CD4-positive, alpha-beta T cell (primary cell): ENCODE data around the gene TRERF1. TPM values are rescaled to one million over a fixed set of nuclear protein-coding genes. Genes with fewer than 3 reads are reported as not detected.

Source experiments
- ATAC-seq: fragments of 200-7000 bp; cut with Tn5 transposase; one replicate; pipeline ENCODE4 v1.10.0; 2022; ENCODE audit warnings: mild to moderate bottlenecking; ENCODE audit not compliant: poor library complexity
- CTCF ChIA-PET: fragments of 350-600 bp; sonication (Branson Sonifier 250); formaldehyde crosslinking; loops from one replicate; lab custom pipeline; 2021; ENCODE audit warnings: antibody characterized with exemption, inconsistent platforms; lab: Charles Lee
- POLR2A ChIA-PET: fragments of 350-600 bp; sonication (Branson Sonifier 250); formaldehyde crosslinking; loops from one replicate; lab custom pipeline; 2021; ENCODE audit warnings: antibody characterized with exemption, inconsistent platforms; lab: Charles Lee
- DNase-seq, 14 experiments: peaks; one replicate each; pipeline ENCODE4 v3.0.0-alpha.2; 2013 to 2020; ENCODE audit warnings: mixed read lengths in 2 of 14
- H3K27ac ChIP-seq, 2 donors: one replicate each; pipeline versions ENCODE4 v1.5.1 to v1.7.0; 2013; ENCODE audit warnings: low read length in 2 of 2, low read depth in 1 of 2, mild to moderate bottlenecking in 1 of 2
- H3K27me3 ChIP-seq, 2 experiments: 1 replicate in 1 of 2; 2 replicates in 1 of 2; pipeline versions ENCODE4 v1.6.1 to v1.7.0; 2013; ENCODE audit warnings: low read length in 2 of 2, control low read depth in 1 of 2, mild to moderate bottlenecking in 1 of 2, moderate library complexity in 1 of 2; ENCODE audit not compliant: insufficient read depth in 2 of 2, control insufficient read depth in 1 of 2
- H3K36me3 ChIP-seq: one replicate; pipeline ENCODE4 v1.6.1; 2013; ENCODE audit warnings: low read length, control low read depth; ENCODE audit not compliant: insufficient read depth
- H3K4me1 ChIP-seq: one replicate; pipeline ENCODE4 v1.6.1; 2013; ENCODE audit warnings: low read length, control low read depth; ENCODE audit not compliant: insufficient read depth
- H3K4me3 ChIP-seq: one replicate; pipeline ENCODE4 v1.5.1; 2013; ENCODE audit warnings: mild to moderate bottlenecking, low read length, moderate library complexity
- H3K9me3 ChIP-seq, 2 experiments: 1 replicate in 1 of 2; 2 replicates in 1 of 2; pipeline versions ENCODE4 v1.6.1 to v1.7.0; 2013; ENCODE audit warnings: low read length in 2 of 2, mild to moderate bottlenecking in 2 of 2, control low read depth in 1 of 2, moderate library complexity in 1 of 2; ENCODE audit not compliant: control insufficient read depth in 1 of 2, insufficient read depth in 1 of 2
- H3K27ac Mint-ChIP-seq: one replicate; pipeline ENCODE4 v1.8.0; 2020; ENCODE audit warnings: mixed read lengths
- H3K27me3 Mint-ChIP-seq: one replicate; pipeline ENCODE4 v1.8.0; 2021; ENCODE audit warnings: mixed read lengths
- H3K36me3 Mint-ChIP-seq: one replicate; pipeline ENCODE4 v1.8.0; 2021; ENCODE audit warnings: low read depth, mixed read lengths
- H3K4me1 Mint-ChIP-seq: one replicate; pipeline ENCODE4 v1.8.0; 2021; ENCODE audit warnings: low read depth, mixed read lengths
- H3K4me3 Mint-ChIP-seq: one replicate; pipeline ENCODE4 v1.8.0; 2020; ENCODE audit warnings: mild to moderate bottlenecking, mixed read lengths
- H3K9me3 Mint-ChIP-seq: one replicate; pipeline ENCODE4 v1.8.0; 2020; ENCODE audit warnings: mixed read lengths
- intact Hi-C, 2 experiments: fragments of 100-400 bp; cut with DNase I in 1 of 2; cut with micrococcal nuclease in 1 of 2; formaldehyde crosslinking; loops; one replicate each; pipeline versions ENCODE4 v1.15.1 to v1.9.0; 2023 to 2025; cut with DNase I, micrococcal nuclease
- total RNA-seq, 174 experiments: library from RNA in 2 of 174; stranded (reverse) in 2 of 174; gene quantifications; one replicate each; pipeline ENCODE4 v1.2.3 and lab custom pipeline; 2021 to 2026
- TF ChIP-seq, protein P1 (sequence below): fragments of 200-600 bp; IDR thresholded peaks from one replicate; pipeline ENCODE4 v1.8.0; 2022; ENCODE audit warnings: antibody characterized with exemption, mild to moderate bottlenecking

Gene TRERF1
- total RNA-seq, 2 experiments from 2014 or later: 31.0 to 31.7 TPM

GRCh38 chr6:42175860-42176259 lies 275.9 kb downstream of the TRERF1 start:
- no peak overlapping the region for H3K27ac Mint-ChIP-seq
- ATAC-seq (no peak), DNase-seq (peak in 1 of 14 experiments; percentile 8)
- Histone ChIP-seq H3K4me3 (no peak overlapping the region), H3K27me3 (peaks cover 0 to 2% of the 10 kb centered on the region in 2 experiments), H3K27ac (no peak overlapping the region), H3K36me3 (no peaks in the 10 kb centered on the region), H3K9me3 (no peaks in the 10 kb centered on the region), H3K4me1 (peaks cover 8% of the 10 kb centered on the region)
- H3K27me3 Mint-ChIP-seq: peaks cover 10% of the 10 kb centered on the region
- no peaks in the 10 kb centered on the region for H3K9me3 Mint-ChIP-seq
- TF ChIP-seq, protein P1, sequence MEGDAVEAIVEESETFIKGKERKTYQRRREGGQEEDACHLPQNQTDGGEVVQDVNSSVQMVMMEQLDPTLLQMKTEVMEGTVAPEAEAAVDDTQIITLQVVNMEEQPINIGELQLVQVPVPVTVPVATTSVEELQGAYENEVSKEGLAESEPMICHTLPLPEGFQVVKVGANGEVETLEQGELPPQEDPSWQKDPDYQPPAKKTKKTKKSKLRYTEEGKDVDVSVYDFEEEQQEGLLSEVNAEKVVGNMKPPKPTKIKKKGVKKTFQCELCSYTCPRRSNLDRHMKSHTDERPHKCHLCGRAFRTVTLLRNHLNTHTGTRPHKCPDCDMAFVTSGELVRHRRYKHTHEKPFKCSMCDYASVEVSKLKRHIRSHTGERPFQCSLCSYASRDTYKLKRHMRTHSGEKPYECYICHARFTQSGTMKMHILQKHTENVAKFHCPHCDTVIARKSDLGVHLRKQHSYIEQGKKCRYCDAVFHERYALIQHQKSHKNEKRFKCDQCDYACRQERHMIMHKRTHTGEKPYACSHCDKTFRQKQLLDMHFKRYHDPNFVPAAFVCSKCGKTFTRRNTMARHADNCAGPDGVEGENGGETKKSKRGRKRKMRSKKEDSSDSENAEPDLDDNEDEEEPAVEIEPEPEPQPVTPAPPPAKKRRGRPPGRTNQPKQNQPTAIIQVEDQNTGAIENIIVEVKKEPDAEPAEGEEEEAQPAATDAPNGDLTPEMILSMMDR: no peak
- intact Hi-C loops: no loop called here
- POLR2A ChIA-PET: no interaction called here
- H3K4me1 Mint-ChIP-seq: no peaks in the 10 kb centered on the region
- CTCF ChIA-PET: no interaction called here
- no peak overlapping the region for H3K4me3 Mint-ChIP-seq
- no peaks in the 10 kb centered on the region for H3K36me3 Mint-ChIP-seq

Other genes starting within 250 kb of the TRERF1 start
- gene MRPS10, start 234.1 kb downstream of the TRERF1 start, total RNA-seq: 10 to 100 TPM; 17.1 to 18.4 TPM
- 10 to 100 TPM; 27.4 to 27.7 TPM for gene UBR2, start 112.1 kb upstream of the TRERF1 start, total RNA-seq